ENCODE results near the gene HPS5. TPM values are rescaled to one million over a fixed set of nuclear protein-coding genes. Genes with fewer than 3 reads are reported as not detected.

HPS5 gene
- total and polyA plus RNA-seq, 2 of the 13 experiments (the other 11 are each of a cell fraction or from before 2014, with no cell fraction given), result 6.6 to 25.5 TPM

- no peak for TF ChIP-seq RAD51 (IDR thresholded peaks at IDR 0.05; ENCODE audit: borderline replicate concordance)
- no peak for TF ChIP-seq SKIL (CRISPR knock-in tag; IDR thresholded peaks at IDR 0.05; ENCODE audit: borderline replicate concordance)
- no peak for TF ChIP-seq ZNF775 (CRISPR knock-in tag; IDR thresholded peaks at IDR 0.05; ENCODE audit: borderline replicate concordance)
- no peak for TF ChIP-seq MAFG (CRISPR knock-in tag; IDR thresholded peaks at IDR 0.05)
- TF ChIP-seq YY1 (IDR thresholded peaks at IDR 0.05; ENCODE audit: insufficient read depth, insufficient replicate concordance, low read depth, low read length), result no peak
- TF ChIP-seq SNAI1 (CRISPR knock-in tag; IDR thresholded peaks at IDR 0.05; ENCODE audit: borderline replicate concordance), result no peak
- TF ChIP-seq ZNF343 (CRISPR knock-in tag; IDR thresholded peaks at IDR 0.05), result no peak
- TF ChIP-seq GATA4 (IDR thresholded peaks at IDR 0.05; ENCODE audit: borderline replicate concordance, low read depth), result no peak
- TF ChIP-seq LBX2 (CRISPR knock-in tag; IDR thresholded peaks at IDR 0.05; ENCODE audit: borderline replicate concordance), result no peak
- no peak for TF ChIP-seq ZNF747 (CRISPR knock-in tag; IDR thresholded peaks at IDR 0.05; ENCODE audit: borderline replicate concordance)
- TF ChIP-seq SP140L (CRISPR knock-in tag; IDR thresholded peaks at IDR 0.05; ENCODE audit: borderline replicate concordance), result peak; percentile 64; the same call in 1 of the 2 replicates
- TF ChIP-seq SMAD9 (CRISPR knock-in tag; IDR thresholded peaks at IDR 0.05), result no peak
- no peak for TF ChIP-seq ZBTB8A (CRISPR knock-in tag; IDR thresholded peaks at IDR 0.05; ENCODE audit: borderline replicate concordance, low read depth)
- no peak for TF ChIP-seq TRIM22 (IDR thresholded peaks at IDR 0.05)
- TF ChIP-seq CHCHD3 (CRISPR knock-in tag; IDR thresholded peaks at IDR 0.05), result no peak
- no peak for TF ChIP-seq UBTF (CRISPR knock-in tag; IDR thresholded peaks at IDR 0.05)
- no peak for TF ChIP-seq KDM2A (CRISPR knock-in tag; IDR thresholded peaks at IDR 0.05; ENCODE audit: borderline replicate concordance, low read depth)
- no peak for TF ChIP-seq IKZF4 (CRISPR knock-in tag; IDR thresholded peaks at IDR 0.05; ENCODE audit: borderline replicate concordance, low read depth, not compliant biosample characterization)
- TF ChIP-seq GRHL1 (CRISPR knock-in tag; conservative IDR thresholded peaks at IDR 0.05), result no peak
- no peak for TF ChIP-seq ATM (IDR thresholded peaks at IDR 0.05; ENCODE audit: borderline replicate concordance)
- TF ChIP-seq ZMYM4 (CRISPR knock-in tag; IDR thresholded peaks at IDR 0.05), result no peak
These were observed 85.1 kb downstream of the HPS5 start, which contains the start of gene SAA4 (continued) for GRCh38 chr11:18236664-18237356.
